ENCODE data around the gene PRR15.

The PRR15 gene

DNA sequence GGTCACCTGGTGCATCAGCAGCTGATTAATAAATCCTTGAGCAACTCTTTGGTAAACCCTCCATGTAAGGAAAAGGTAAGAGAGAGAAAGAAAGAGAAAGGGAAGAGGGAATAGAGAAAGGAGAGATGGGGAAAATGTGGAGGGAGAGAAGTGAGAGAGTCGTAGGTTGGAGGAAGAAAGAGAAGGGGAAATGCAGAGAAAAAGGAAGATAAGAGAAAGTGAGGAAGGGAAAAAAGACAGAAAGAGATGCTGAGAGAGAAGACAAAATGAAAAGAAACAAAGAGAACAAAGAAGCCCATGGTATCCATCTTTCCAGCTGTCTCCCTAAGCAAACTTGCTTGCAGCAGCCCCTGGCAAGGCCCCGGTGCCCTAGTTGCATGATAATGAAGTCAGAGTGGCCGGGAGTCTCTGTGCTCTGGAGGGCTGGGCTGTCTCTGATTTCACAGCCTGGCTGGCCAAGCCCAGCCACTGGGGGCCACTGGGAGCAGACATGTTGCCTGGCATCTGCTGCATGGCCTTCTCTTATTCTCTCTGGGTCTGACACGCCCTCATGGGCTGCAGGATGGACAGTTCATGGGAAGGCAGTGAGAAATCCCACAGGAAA is 48.4 kb downstream of the PRR15 start:
- no peak for DNase-seq

DNA sequence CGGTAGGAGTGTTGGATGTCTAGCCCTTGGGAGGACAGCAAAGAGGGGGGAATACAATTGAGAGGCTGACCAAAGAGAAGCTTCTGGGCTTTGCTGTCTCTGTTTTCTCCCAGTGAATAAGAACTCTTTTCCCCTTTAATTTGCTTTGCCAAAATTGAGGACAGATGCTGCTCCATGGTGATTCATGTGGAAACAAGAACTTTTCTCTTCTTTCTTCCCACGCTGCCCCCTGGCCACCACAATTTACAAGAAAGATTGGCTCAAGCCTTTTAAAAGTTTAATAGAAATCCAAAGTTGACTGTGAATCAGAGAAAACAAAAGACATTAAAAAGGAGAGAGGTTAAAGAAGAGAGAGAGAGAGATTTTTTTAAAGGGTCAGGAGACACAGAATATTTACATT is 49.0 kb downstream of the PRR15 start:
- DNase-seq = no peak

DNA sequence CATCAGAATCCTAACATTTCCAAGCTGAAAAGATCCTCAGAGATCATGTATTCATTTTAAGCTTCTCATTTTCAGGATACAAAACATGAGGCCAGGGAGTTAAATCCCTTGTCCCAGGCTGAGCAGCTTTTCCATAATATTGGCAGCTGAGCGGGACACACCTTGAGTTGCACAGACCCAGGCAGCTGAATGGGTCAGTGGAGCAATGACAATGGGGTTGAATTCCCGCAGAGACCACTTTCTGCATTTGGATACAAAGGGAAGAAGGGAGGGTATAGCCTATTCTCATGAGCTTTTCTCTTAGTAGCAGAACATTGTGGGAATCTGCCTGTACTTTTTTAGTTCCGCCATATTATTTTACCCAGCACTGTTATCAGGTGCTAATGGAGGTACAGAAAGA is 49.5 kb downstream of the PRR15 start:
- no peak for DNase-seq

DNA sequence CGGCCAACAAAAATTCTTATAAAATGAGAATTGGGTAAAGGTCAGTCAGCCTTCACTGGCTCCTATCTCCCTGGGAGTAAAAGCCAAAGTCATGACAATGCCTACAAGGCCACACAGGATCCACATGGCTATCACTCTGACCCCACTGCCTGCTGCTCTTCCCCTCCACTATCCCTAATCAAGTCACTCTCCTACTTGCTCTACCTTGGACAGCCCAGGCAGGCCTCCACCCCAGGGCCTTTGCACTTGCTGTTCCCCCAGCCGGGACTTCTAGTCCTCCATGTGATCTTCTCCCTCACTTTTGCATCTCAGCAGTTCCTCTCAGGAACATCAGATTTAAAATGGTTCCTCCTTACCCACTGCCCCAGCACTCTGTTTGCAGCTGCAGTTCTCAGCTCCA is 50.6 kb downstream of the PRR15 start:
- no peak for DNase-seq

All from CD4-positive, alpha-beta T cell treated with Interleukin-4 for 1 hour (primary cell).